ENCODE results near the gene PAQR8. TPM values are rescaled to one million over a fixed set of nuclear protein-coding genes. Genes with fewer than 3 reads are reported as not detected.

The PAQR8 gene, protein sequence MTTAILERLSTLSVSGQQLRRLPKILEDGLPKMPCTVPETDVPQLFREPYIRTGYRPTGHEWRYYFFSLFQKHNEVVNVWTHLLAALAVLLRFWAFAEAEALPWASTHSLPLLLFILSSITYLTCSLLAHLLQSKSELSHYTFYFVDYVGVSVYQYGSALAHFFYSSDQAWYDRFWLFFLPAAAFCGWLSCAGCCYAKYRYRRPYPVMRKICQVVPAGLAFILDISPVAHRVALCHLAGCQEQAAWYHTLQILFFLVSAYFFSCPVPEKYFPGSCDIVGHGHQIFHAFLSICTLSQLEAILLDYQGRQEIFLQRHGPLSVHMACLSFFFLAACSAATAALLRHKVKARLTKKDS
- 4.8 and 8.6 TPM in 2 replicates for total RNA-seq

DNA sequence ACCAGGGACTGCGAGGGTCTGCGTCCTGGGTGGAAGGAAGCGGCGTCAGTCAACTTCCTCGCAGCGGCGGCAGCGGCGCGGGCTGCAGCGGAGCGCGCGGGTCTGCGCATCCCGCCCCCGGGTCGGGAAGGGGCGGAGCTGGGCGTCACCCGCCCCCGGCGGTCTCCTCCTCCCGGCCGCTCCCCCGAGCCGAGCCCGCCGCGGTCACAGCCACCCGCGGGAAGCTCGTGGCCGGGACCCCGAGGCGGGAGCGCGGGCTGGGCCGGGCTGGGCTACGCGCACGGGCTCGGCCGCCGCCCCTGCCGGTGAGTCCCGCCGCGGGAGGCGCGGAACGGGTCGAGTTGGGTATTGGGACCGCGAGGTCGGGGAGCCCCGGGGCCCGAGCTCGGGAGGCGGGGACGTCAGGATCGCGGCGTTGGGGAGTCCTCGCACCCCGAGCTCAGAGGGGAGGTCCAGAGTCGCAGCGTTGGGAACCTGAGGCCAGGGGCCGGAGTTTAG is at the start of gene PAQR8:
PAQR8 (plus strand) TSS at position 207 of the 498 bp plus-strand sequence. CDS start 41,063 bp downstream, outside the sequence.

DNA sequence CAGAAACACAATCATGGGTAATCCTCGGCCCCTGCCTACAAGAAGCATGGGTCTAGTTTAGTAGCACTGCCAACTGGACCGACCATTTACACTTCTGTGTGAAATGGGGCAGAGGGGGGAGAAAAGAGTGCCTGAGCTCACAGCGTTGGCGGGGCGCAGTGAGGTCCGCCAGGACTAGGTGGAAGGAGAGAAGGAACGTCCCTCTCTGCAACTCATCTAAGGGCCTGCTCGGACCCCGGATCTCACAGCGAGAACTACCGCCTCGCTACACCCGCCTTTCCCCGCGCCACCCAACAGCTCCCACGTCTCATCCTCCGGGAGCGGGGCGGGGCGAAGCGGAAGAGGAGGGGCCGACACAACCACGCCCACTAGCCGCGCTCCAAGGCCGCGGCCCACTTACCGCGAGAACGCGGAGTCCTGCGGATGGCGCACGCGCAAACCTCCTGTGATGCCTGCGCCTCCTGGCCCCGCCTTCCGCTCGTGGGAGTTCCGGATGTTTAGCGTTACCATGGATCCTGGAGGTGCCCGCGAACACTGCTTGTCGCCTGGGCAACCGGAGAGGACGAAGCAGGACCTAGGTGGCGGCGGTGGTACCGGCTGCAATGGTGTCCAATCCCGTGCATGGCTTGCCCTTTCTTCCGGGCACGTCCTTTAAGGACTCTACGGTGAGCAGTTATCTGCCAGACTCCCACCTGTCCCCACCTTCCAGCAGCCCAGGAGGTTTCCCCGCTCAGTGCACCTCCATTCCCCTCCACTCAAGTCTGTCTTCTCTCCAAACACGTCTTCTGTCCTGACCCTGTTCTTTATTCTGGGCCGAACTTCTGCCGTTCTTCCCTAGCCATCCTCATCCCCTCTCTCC is 58.1 kb downstream of the PAQR8 start, which contains the start of gene EFHC1:
EFHC1 (plus strand) TSS at position 534 of the 859 bp plus-strand sequence; CDS start at position 603, 69 bp downstream.

Other genes with a start within 250 kb of the PAQR8 start
- gene IL17A, start 175.8 kb upstream of the PAQR8 start, total RNA-seq = not detected in 2 replicates
- not detected in 2 replicates for gene IL17F, start 117.7 kb upstream of the PAQR8 start, total RNA-seq
- 29.8 and 31.4 TPM in 2 replicates for gene MCM3, start 77.4 kb upstream of the PAQR8 start, total RNA-seq
- gene EFHC1, start 58.2 kb downstream of the PAQR8 start, total RNA-seq = 10.6 and 22.8 TPM in 2 replicates
- 31.8 and 68.8 TPM in 2 replicates for gene TRAM2, start 214.9 kb downstream of the PAQR8 start, total RNA-seq